Activated T-helper 17 cell treated with anti-CD3 and anti-CD28 coated beads, Interleukin-2, amount 50 U/mL, for 72 hours (primary cell): ENCODE results near the gene KDM2B. TPM values are rescaled to one million over a fixed set of nuclear protein-coding genes. Genes with fewer than 3 reads are reported as not detected.
"Not testable (repeated sequence)": the region's sequence is repeated elsewhere in the genome, so short reads cannot be mapped to it uniquely, and the experiment has no call there.

Experiments used
- ATAC-seq: fragments of 150-1000 bp; cut with Tn5 transposase; replicated peaks from 2 replicates; pipeline ENCODE4 v1.10.0; 2021; ENCODE audit warnings: mild to moderate bottlenecking, moderate library complexity
- H3K27ac Mint-ChIP-seq: one replicate; pipeline ENCODE4 v1.8.0; 2022; ENCODE audit warnings: mixed read lengths
- H3K27me3 Mint-ChIP-seq: one replicate; pipeline ENCODE4 v1.8.0; 2022; ENCODE audit warnings: mixed read lengths
- H3K36me3 Mint-ChIP-seq: one replicate; pipeline ENCODE4 v1.8.0; 2022; ENCODE audit warnings: low read depth, mild to moderate bottlenecking, mixed read lengths
- H3K4me1 Mint-ChIP-seq: one replicate; pipeline ENCODE4 v1.8.0; 2022; ENCODE audit warnings: mixed read lengths
- H3K4me3 Mint-ChIP-seq: one replicate; pipeline ENCODE4 v1.8.0; 2022; ENCODE audit warnings: mild to moderate bottlenecking, mixed read lengths
- H3K9me3 Mint-ChIP-seq: one replicate; pipeline ENCODE4 v1.8.0; 2022; ENCODE audit warnings: mixed read lengths
- total RNA-seq, 2 donors: library from RNA; stranded (reverse); gene quantifications; one replicate each; pipeline ENCODE4 v1.2.3, GENCODE V29; 2022

Gene KDM2B
- total RNA-seq, 2 donors from 2014 or later, result 64.2 to 76.4 TPM

DNA sequence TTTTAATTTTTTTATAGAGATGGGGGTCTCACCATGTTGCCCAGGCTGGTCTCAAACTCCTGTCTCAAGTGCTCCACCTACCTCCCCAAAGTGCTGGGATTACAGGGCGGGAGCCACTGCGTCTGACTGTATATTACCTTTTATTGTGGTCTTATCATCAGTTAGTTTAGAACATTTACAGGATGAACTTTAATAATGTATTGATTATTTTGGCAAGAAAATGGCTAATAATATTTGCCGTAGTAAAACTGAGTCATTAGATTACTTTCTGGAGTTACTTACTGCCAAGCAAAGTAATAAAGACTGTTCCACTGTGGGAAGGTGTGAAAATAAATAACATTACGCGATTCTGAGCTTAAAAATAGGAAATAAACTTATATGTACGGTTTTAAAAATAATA is 21.9 kb upstream of the KDM2B start:
- H3K4me1 Mint-ChIP-seq, result no peaks in the 10 kb centered on the region
- no peaks in the 10 kb centered on the region for H3K27me3 Mint-ChIP-seq
- H3K9me3 Mint-ChIP-seq, result no peaks in the 10 kb centered on the region
- H3K27ac Mint-ChIP-seq, result no peak overlapping the region
- H3K4me3 Mint-ChIP-seq, result no peak overlapping the region
- ATAC-seq, result no peak
- no peaks in the 10 kb centered on the region for H3K36me3 Mint-ChIP-seq

DNA sequence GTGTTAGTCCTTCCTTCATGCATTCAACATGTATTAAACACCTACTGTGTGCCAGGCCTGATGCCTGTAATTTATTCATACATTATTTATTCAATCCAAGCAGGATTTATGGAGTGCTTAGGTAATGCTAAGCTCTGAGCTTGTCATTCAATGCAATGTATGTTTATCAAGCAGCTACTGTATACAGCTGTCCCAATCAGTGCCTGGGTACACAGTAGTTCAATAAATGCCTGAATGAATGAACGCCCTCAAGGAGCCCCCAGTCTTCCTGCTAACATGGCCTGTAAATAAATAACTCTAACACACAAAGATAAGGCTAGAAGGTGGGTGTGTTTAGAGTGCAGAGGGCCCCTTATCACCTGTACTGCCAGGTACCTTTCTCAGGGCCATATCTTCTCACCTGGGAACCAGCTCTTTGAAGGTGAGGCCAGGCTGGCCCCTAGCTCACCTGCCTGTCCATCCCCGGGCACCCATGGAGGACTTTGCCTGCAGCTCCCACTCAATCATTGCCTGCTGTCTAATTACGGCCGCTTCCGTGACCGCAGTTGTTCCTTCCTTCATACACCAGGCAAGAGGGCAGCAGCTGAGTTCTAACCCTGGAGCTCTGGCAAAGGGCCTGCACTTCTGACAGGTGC is 20.0 kb upstream of the KDM2B start:
- ATAC-seq, result no peak
- H3K4me1 Mint-ChIP-seq, result no peaks in the 10 kb centered on the region
- no peaks in the 10 kb centered on the region for H3K9me3 Mint-ChIP-seq
- no peaks in the 10 kb centered on the region for H3K27me3 Mint-ChIP-seq
- H3K36me3 Mint-ChIP-seq, result no peaks in the 10 kb centered on the region
- no peak overlapping the region for H3K27ac Mint-ChIP-seq
- no peak overlapping the region for H3K4me3 Mint-ChIP-seq

DNA sequence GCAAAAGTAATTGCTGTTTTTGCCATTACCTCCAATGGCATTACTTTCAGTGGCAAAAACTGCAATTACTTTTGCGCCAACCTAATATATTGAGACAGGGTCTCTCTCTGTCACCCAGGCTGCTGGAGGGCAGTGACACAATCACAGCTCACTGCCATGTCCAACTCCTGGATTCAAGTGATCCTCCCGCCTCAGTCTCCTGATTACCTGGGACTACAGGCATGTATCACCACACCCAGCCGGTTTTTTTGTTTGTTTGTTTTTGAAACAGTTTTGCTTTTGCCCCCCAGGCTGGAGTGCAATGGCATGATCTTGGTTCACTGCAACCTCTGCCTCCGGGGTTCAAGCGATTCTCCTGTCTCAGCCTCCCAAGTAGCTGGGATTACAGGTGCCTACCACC is 15.7 kb upstream of the KDM2B start:
- peaks cover 16% of the 10 kb centered on the region for H3K4me1 Mint-ChIP-seq
- H3K36me3 Mint-ChIP-seq, result peaks cover 8% of the 10 kb centered on the region
- H3K9me3 Mint-ChIP-seq, result no peaks in the 10 kb centered on the region
- H3K4me3 Mint-ChIP-seq, result no peak overlapping the region
- H3K27ac Mint-ChIP-seq, result no peak overlapping the region
- no peaks in the 10 kb centered on the region for H3K27me3 Mint-ChIP-seq
- ATAC-seq, result no peak

DNA sequence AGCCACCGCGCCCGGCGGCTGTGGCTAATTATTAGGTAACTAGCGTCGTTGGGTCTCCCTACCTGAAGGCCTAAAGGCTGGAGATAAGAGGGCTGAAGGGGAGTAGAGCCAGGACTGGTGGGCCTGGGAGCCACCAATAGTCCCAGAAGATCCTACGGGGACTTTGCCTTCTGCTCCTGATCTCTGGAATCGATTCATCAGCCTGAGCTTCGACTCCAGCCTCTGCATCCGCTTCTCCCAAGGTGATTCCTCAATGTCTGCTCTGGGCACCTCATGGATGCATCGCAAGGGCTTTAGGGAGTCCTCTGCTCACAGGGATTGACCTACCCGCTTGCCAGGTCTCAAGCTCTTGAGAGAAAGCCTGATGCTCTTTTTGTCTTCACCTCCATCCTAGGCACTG is 14.7 kb upstream of the KDM2B start:
- Mint-ChIP-seq H3K4me1 (peaks cover 21% of the 10 kb centered on the region), H3K27ac (peak overlapping the region; percentile 1), H3K36me3 (peaks cover 15% of the 10 kb centered on the region), H3K27me3 (no peaks in the 10 kb centered on the region), H3K4me3 (no peak overlapping the region), H3K9me3 (no peaks in the 10 kb centered on the region)
- ATAC-seq, result no peak

DNA sequence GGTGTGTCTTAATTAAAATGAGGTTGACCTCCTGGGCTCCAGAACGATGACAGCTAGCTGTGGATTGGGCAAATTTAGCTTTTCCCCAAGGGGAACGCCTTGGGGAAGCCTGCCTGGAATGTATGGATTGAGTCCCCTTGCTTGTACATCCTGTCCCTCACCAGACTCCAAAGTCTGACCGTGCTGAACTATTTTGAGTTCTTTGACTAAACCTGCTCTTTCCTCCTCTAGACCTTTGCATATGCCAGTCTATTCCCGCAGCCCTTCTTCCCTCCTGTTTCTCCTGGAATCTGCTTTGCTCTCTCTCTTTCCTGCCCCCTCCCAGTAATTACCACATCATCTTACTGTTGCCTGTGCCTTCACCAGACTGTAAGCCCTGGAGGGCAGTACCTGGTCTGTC is 11.5 kb upstream of the KDM2B start:
- peak overlapping the region; percentile 94 for H3K27ac Mint-ChIP-seq
- peaks cover 28% of the 10 kb centered on the region for H3K4me1 Mint-ChIP-seq
- H3K4me3 Mint-ChIP-seq, result peak overlapping the region; percentile 83
- no peak for ATAC-seq
- no peaks in the 10 kb centered on the region for H3K27me3 Mint-ChIP-seq
- peaks cover 22% of the 10 kb centered on the region for H3K36me3 Mint-ChIP-seq
- H3K9me3 Mint-ChIP-seq, result no peaks in the 10 kb centered on the region

DNA sequence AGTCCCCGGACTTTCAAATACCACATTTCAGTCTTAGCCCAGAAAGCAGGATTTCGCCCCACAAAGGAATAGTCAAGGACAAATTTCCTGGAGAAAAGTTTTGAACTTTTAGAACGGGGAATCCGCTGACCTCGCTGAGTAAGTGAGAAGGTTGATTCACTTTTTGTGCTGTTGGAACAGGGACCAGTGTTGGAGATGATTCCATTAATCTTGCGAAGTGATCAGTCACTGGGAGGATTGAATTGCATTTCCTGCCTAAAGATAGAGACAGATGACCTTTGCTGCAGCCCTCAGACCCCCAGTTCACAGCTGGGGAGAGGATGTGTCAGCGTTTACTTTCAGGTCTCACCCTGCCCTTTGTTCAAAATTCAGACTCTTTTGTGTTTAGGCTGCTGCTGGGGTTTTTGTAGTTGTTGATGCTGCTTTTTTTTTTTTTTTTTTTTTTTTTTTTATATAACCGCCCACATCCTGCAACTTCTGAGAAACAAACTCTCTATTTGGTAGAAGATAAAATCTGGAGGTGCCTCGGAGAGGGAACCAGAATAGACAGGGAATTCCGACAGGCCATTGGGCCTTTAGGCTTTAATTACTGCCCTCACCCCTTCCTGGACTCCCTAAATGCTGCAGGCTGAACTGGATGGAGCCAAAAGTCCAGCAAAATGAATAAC is 9.8 kb upstream of the KDM2B start:
- H3K36me3 Mint-ChIP-seq, result peaks cover 22% of the 10 kb centered on the region
- peak overlapping the region; percentile 83 for H3K4me3 Mint-ChIP-seq
- peaks cover 28% of the 10 kb centered on the region for H3K4me1 Mint-ChIP-seq
- no peaks in the 10 kb centered on the region for H3K9me3 Mint-ChIP-seq
- peak; percentile 86 for ATAC-seq
- H3K27me3 Mint-ChIP-seq, result no peaks in the 10 kb centered on the region
- H3K27ac Mint-ChIP-seq, result peak overlapping the region; percentile 94

DNA sequence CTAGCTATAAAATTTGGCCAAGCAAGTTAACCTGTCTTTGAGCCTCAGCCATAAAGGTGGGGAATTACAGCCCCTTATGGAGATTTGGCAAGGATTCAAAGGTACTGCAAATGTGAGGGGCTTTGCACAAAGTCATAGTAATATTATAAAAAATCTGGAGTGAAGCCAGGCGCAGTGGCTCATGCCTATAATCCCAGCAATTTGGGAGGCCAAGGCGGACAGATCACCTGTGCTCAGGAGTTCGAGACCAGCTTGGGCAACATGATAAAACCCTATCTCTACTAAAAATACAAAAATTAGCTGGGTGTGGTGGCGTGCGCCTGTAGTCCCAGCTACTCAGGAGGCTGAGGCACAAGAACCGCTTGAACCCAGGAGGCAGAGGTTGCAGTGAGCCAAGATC is 4.1 kb upstream of the KDM2B start:
- H3K27ac Mint-ChIP-seq, H3K27me3 Mint-ChIP-seq, ATAC-seq: not testable (repeated sequence)

DNA sequence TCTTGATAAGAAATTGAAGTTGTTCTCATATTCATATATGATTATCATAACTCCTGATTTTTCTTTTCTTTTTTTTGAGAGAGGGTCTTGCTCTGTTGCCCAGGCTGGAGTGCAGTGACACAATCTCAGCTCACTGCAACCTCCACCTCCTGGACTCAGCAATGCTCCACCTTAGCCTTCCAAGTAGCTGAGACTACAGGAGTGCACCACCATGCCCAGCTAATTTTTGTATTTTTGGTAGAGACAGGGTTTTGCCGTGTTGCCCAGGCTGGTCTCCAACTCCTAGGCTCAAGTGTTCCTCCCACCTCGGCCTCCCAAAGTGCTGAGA is 2.5 kb upstream of the KDM2B start:
- H3K4me3 Mint-ChIP-seq, result peak overlapping the region; percentile 97
- H3K4me1 Mint-ChIP-seq, H3K9me3 Mint-ChIP-seq, ATAC-seq, H3K27ac Mint-ChIP-seq, H3K27me3 Mint-ChIP-seq, H3K36me3 Mint-ChIP-seq: not testable (repeated sequence)

More for the DNA sequence above, 4.1 kb upstream of the KDM2B start:
- H3K4me1 Mint-ChIP-seq, H3K36me3 Mint-ChIP-seq, H3K4me3 Mint-ChIP-seq, H3K9me3 Mint-ChIP-seq: not testable (repeated sequence)

DNA sequence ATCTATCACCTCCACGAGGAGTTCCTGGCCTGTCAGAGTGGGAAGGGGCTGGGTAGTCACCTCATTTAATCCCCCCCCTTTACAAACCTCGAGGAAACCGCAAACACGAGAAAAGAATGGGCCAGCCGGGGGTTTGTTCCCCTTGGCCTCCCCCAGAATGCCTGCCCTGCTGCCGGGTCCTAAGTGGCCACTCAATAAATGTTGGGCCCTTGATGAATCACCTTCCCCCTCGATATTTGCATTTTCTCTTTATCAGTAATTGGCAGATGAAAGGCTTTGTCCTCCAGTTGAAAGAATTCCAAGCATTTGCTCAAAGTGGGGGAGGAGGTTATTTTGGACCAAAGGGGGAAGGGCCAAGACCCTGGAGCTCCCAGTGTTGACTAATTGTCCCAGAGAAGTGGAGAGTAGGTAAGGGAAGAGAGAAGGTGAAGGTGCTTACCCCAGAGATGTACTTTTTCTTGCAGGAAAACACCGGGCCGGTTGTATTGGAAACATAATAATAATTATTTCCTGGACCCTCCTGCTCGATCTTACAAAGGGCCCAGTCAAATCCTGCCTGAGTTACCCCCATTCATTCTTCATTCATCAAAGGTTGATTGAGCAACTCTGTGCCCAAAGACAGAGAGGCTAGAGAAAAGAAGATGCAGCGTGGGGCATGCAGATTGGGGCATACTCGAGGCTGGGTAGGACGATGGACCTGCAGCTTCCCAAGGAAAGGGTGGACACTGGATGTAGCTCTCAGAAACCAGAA is 1.9 kb upstream of the KDM2B start:
- Mint-ChIP-seq H3K27me3 (no peaks in the 10 kb centered on the region), H3K4me3 (peak overlapping the region; percentile 97), H3K27ac (peak overlapping the region; percentile 68), H3K36me3 (no peaks in the 10 kb centered on the region), H3K9me3 (no peaks in the 10 kb centered on the region), H3K4me1 (peaks cover 6% of the 10 kb centered on the region)
- ATAC-seq, result no peak

DNA sequence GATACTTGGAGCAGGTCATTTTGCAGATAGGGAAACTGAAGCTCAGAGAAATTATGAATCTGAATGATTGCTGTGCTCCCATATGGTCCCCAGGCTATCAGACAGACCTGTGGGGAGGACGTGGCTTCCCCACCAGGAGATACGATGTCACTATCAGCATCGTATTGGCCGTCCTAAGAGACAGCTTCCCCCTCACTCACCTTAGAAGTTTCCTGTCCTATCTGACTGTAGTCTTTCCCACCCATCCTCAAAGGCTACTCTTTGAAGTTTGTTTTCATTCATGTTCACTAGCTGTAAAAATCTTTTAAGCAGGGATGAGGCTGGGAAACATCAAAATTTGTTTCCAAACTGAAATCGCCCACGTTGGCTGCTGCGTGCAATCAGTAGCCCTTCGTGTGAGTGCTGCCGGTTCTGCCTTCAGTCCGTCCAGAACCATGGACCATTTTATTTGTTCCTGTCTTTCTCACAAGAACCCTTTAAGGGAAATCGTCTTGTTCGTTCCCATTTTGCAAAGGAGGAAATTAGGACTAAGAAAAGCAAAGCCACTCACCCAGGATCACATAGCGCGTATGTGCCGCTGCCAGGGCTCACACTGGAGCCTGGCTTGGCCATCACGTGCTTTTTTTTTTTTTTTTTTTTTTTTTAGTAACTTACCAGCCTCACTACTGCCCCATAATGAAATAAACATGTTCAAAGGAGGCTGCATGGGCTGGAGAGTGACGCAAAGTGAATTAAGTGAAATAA is 1.0 kb upstream of the KDM2B start:
- Mint-ChIP-seq H3K4me3 (peak overlapping the region; percentile 97), H3K36me3 (peaks cover 4% of the 10 kb centered on the region), H3K9me3 (no peaks in the 10 kb centered on the region), H3K27me3 (no peaks in the 10 kb centered on the region), H3K27ac (peak overlapping the region; percentile 91), H3K4me1 (peaks cover 6% of the 10 kb centered on the region)
- ATAC-seq, result peak; percentile 49

DNA sequence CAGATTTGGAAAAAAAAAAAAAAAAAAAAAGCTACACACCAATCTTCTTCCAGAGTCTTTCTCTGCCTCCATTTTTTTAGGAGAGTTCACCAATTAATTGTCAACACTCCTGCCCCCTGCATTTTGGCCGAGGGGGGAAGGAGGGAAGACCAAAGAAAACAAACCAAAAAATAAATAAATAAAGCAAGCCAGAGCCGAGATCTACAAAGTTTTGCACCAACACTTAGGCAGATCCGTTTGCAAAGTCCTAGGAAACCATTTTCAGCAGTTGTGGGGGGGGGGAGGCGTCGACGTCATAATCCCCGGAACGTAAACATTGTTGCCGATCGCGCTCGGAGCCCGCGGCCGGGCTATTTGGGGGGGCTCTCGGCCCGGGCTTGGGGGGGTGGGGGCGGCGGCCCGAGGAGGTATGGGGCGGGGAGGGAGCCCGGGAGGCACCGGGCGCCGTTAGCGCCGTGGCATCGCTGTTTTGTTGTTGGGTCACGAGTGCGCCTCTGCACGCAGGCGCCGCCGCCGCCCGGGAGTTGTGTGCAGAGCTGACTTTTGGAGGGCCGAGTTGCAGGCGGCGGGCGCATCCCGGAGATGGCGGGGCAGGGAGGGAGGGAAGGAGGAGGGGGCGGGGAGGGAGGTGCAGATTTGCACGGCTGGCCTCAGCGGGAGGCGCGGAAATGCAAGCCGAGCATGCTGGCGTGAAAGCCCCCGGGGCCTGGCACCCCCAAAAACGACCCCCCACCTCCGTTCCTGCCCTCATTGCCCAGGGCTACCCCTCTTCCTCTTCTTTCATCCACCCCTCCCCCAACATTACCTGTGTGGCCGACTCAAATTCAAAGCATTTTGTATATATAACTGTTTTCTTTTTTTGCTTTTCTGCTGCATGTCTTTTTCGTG is 598 bp downstream of the KDM2B start:
- Mint-ChIP-seq H3K4me3 (peak overlapping the region; percentile 97), H3K27ac (peak overlapping the region; percentile 95), H3K9me3 (no peaks in the 10 kb centered on the region), H3K36me3 (peaks cover 13% of the 10 kb centered on the region), H3K4me1 (peaks cover 6% of the 10 kb centered on the region), H3K27me3 (no peaks in the 10 kb centered on the region)
- ATAC-seq, result peak; percentile 75

DNA sequence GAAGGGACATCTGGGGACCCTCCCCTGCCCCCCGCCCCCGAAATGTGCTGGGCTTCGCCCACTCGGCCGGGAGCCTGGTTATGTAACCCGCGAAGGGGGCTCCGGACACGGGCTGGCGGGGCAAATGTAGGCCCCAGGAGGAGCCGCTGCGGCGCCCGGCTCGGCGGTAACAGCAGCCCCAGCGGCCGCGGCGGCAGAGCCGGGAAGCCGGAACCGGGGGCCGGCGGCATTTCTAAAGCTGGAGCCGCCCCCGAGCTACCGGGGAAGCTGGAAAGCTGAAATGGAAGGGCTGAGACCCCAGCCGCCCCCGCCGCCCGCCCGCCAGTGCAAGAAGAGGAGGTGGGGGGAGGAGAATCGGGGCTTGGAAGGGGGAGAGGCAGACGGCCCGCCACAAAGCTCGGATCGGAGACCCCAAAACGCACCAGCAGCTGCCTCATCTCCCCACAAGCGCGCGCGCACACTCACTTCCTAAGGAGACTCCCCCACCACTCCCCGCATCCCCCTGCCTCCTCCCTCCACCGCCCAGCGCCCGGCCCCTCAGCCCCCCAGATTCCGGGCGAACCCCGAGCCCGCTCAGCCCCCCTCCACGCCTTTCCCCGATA is 1.5 kb downstream of the KDM2B start:
- Mint-ChIP-seq H3K27me3 (no peaks in the 10 kb centered on the region), H3K9me3 (no peaks in the 10 kb centered on the region), H3K36me3 (peaks cover 21% of the 10 kb centered on the region), H3K4me1 (peaks cover 6% of the 10 kb centered on the region), H3K4me3 (peak overlapping the region; percentile 97), H3K27ac (peak overlapping the region; percentile 95)
- ATAC-seq, result no peak

DNA sequence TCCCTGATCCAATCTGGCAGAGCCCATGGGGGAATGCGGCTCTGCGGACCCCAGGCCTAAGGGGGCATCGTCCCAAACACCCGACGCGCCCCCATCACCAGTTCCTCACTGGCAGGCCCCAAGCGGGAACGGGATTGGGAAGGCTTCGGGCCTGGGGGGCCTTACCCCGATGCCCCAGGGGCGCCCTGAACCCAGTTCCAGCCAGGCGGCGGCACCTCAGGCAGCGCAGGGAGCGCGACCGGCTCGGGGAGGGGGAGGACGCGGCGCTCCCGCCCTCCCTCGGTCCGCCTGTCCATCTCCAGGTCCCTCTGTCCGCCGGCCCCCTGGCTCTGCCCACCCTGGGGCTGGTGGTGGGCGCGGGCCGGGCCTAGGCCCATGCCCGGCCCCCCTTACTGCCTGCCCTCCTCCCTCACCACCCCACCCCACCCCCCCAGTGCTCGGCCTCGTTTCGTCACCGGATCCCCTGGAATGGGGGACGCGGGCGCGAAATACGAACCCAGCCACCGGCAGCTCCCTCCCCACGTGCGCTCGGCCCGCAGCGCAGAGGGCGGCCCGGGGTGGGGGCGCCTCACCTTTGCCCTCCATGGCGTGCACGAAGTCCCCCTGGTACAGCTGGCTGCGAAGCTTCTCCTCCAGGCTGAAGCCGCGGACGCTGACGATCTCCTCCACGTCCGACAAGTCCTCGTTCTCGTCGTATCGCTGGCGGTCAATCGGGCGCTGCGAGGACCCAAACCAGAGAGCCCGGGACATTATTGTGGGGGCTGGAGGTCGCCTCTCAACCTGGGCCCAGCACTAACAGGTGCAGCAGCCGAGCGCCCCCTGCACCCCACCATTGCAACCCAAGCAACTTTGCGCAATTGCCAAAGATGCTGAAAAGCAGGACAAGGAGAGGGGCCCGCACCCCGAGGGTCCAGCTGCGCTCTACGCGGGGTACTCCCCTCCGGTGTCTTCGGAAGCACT is 2.3 kb downstream of the KDM2B start:
- Mint-ChIP-seq H3K4me3 (peak overlapping the region; percentile 97), H3K27me3 (no peaks in the 10 kb centered on the region), H3K36me3 (peaks cover 28% of the 10 kb centered on the region), H3K9me3 (no peaks in the 10 kb centered on the region), H3K4me1 (peaks cover 6% of the 10 kb centered on the region), H3K27ac (no peak overlapping the region)
- no peak for ATAC-seq
